SIG-M5 (cell line): ENCODE results near the gene MMAA.
"Not testable (repeated sequence)": the region's sequence is repeated elsewhere in the genome, so short reads cannot be mapped to it uniquely, and the experiment has no call there.

ENCODE experiments used
- DNase-seq: peaks from one replicate; lab custom pipeline; 2025; lab: John Stamatoyannopoulos, UW

MMAA gene

DNA sequence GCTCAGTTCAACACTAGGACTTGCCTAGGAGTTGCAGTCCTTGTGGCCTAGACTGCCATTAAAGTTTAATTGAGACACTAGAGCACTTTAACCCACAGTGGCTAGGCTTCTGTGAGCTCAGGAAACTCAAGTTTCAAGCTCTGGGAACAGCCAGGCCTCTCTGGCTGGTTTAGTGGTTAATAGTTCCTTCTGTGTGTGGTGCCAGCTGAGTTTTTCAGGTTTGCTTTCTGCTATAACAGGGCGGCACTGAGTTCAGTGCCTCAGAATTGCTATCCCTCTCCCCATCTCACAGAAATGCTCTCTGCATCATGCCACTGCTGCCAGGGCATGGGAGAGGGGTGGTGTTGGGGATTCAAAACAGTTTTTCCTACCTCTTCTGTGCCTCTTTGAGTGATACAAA is 15.9 kb downstream of the MMAA start:
- DNase-seq: no peak

DNA sequence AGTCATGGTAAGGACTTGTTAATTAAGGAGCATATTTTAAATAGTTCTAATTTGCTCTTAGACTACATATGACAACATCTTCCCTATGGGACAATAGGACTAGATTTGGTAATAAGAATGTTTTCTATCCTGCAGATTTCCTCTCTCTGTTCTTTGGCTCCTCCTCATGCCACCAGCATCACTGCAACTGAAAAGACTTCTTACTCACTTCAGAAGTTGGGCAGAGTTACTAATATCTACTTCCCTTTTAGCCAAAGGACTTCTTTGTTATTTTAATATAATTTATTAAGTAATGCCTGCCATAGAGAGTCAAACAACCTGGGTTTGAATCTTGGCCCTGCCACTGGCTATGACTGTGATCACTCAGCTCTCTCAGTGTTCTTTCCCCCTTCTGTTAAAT is 16.4 kb downstream of the MMAA start:
- DNase-seq: no peak

DNA sequence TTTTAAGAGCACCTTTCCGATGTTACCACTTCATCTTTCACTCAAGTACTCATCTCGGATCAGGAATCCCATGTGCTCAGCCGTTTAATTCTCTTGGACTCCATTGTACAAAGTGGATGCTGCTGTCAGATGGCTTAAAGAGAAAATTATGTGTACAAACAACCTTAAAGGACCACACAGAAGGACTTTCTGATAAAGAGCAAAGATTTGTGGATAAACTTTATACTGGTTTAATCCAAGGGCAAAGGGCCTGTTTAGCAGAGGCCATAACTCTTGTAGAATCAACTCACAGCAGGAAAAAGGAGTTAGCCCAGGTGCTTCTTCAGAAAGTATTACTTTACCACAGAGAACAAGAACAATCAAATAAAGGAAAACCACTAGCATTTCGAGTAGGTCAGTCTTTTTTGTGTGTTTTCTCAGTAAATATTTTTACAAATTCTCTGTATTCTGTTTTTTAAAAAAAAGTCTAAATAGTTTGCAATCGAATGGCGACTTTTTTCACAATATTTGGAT is 20.1 kb downstream of the MMAA start:
- no peak for DNase-seq

DNA sequence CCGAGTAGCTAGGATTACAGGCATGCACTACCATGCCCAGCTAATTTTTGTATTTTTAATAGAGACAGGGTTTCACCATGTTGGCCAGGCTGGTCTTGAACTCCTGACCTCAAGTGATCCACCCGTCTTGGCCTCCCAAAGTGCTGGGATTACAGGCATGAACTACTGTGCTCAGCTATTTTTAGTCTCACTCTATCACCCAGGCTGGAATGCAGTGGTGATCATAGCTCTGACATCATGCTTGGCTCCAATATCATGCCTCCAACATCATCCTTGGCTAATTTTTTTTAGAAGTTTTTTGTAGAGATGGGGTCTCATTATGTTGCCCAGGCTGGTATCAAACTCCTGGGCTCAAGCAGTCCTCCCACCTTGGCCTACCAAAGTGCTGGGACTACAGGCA is 21.1 kb downstream of the MMAA start:
- not testable (repeated sequence) for DNase-seq

DNA sequence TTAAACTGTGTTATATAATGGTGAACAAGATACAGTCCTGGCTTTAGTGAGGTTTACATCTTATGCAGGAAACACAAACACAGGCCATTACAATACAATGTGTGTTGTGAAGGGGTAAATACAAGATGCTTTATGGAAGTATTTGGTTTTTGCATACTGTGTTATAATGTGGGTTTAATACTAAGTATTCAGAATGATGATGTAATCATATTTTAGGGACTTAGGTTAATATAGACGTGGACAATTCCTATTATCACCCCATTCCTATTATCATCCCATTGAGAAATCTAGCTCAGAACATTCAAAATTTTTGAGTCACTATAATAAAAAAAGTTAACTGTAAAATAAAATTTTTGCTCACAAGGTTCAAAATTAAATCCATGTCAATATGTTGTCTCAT is 24.1 kb downstream of the MMAA start:
- DNase-seq: no peak

DNA sequence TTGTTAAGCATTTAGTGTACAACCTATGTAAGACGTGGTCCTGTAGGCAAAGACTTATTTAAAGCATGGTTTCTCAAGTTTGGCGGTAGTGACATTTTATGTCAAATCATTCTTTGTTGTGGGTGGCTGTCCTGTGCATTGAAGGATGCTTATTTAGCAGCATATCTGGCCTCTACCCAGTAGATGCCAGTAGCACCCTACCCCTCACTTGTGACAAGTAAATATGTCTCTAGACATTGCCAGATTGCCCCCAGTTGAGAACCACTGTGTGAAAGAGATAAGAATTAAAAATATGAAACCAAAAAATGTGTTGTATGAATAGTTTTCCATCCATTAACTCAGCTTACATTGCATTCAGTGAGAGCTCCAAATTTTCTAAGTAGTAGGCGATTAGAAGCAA is 25.5 kb downstream of the MMAA start:
- DNase-seq: no peak

DNA sequence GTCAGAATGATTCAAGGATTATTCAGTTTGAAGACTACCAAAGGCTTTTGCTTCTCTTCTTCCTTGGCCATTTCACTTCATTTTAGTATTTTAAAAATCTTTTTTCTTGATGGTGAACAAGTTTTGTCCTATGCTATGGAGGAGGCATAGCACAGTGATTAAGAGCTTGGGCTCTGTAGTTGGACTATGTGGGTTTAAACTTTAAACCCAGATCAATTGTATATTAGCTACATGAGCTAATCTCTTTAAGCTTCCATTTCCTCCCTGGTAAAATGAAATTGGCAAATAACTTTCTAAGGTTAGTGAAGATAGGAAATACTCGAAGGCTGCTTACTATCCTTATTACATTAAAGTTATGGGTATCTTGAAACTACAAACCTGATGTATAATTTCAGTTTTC is 37.0 kb downstream of the MMAA start:
- no peak for DNase-seq

DNA sequence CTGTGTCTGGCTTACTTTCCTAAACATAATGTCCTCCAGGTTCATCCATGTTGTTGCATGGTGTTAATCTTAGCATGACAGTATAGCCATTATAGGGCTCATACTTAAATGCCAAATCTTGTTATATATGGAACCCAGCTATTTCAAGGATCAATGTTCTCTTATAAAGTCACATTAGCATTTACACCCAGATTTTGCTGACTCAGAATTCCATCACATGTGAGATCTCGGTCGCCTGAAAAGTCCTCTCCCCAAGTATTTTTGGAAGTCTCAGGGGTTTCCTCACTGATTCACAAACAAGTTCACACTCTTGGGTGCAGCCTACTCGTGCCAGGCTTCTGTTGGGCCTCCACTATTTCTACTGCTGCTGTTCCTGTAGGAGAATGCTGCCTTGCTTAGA is 40.9 kb downstream of the MMAA start:
- DNase-seq: no peak

DNA sequence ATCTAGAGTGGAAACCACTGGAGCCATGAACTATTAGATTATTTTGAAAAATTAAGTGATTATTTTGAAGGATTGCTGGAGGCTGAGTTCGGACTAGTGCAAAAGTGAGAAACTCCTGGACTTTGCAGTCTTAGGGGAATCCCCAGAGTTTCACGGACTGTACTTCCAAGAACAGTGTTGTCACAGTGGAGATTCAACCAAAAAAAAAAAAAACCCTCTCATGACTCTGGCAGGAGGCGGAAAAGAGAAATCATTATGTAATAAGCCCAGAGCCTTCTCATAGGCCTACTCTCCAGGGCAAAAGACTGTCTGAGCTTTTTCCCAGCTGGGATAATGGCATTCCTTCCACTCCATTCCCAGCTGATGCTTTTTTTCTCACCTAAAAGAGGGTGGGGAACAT is 44.0 kb downstream of the MMAA start:
- no peak for DNase-seq

DNA sequence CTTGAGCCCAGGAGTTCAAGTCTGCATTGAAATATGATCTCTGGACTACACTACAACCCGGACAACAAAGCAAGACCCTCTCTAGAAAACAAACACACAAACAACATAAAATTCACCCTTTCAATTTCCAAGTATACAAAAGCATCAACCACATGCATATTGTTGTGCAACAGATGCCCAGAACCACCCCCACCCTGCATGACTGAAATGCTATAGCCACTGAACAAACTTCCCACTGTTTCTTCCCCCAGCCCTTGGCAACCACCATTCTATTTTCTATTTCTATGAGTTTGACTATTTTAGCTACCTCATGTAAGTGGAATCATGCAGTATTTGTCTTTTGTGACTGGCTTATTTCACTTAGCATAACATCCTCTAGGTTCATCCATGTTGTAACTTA is 46.6 kb downstream of the MMAA start:
- DNase-seq: no peak

DNA sequence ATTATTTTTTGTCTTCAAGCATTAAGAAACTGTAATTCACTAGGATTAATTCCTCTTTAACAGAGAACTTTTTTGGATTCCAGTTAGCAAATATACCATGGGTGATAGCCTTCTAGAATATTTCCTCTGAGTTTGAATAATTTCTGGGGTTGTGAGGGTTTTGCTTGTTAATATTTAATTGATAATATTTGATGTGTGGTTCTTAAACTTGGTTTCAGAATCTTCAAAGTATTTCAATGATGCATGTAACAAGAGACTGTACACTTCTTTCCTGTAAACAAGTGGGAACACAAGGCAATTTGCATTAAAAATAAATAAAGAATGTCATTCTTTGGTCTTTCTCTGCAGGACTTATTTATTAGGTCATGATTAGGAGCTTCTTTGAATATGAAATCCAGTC is 51.2 kb downstream of the MMAA start:
- no peak for DNase-seq

DNA sequence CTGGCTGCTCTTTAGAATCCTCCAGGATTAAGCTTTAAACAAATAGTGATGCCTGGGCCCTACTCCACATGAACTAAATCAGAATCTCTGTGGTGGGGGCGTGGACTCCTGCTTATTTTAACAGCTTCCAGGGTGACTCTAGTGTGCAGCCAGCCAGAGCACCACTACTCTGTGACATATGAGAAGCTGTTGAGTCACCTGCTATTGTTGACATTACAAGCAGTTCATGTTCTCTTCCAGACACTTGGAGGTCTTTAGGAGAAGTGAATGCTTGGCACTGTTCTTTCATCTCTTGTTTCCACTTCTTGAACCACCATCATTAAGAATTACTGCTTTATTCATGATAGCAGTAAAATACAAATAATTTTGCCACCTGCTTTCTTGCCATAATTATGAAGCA is 60.3 kb downstream of the MMAA start:
- DNase-seq: no peak

DNA sequence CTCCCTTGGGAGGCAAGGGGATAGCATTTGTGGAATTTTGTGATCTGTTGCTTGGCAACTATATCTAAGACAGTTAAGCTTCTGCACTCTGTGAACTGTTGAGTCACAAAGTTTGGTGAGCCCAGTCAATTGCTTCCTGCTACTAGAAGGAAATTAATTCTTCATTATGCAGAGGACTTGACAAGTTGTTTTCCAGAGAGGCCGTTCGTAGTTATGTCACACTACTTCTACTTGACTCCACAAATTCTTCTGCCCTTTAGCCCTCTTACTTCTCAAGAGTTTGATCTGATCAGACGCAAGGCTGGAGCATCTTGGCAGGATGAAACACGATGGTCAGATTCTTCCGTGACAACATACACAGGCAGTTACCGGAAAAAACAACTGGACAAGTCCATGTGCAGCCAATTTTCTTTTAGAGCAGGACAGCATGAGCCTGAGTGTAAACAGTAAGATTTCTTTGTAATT is 60.8 kb downstream of the MMAA start, which contains the start of gene C4orf51:
TSS of gene C4orf51 (plus strand) at position 156 of the 465 bp plus-strand sequence. CDS start at position 214, 58 bp downstream.
- no peak for DNase-seq

DNA sequence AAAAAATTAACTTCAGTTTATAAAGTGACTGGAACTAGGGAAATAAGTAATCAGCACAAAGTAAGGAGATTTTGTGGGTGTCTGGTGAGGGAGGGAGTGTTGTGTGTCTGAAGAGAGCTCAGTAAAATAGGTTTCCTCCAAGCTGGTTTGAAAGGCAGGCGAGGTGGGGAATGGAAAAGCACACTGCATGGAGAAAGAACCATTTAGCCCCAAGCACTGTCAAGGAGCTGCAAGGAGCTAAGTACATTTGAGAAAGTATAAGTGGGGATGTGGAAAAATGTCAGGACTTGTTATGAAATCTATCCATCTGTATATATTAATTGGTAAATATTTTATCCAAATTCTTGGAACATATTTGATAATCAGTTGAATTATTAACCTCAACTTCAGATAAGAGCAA is 61.7 kb downstream of the MMAA start:
- no peak for DNase-seq

DNA sequence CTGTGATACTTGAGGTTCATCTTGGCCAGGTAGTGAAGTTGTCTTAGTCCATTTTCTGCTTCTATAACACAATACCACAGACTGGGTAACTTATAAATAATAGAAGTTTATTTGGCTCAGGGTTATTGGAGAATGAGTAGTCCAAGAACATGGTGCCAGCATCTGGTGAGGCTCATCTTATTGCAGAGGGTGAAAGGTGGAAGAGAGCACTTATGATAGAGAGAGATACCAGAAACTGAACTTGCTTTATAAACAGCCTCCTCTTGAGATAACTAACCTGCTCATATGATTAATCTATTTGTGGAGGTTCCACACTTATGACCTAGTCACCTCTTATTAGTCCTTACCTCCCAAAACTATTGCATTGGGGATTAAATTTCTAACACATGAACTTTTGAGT is 62.3 kb downstream of the MMAA start:
- DNase-seq: no peak

DNA sequence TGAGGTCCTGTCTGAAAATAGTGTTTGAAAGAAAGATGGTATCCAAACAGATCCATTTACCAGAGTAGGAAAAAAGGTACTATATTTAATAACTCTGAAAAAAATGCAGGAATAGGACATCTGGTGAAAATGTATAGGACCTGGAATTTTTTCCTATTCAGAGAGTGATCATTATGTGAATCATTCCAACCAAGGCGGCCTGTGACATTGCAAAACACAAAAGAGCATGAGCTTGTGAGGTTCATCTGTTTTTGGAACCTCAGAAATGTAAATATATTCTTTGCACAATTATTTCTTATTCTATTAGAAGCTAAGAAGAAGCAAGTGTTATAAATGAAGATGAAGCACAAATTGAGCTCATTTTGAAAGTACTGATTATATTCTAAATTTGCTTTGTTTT is 62.8 kb downstream of the MMAA start:
- no peak for DNase-seq

DNA sequence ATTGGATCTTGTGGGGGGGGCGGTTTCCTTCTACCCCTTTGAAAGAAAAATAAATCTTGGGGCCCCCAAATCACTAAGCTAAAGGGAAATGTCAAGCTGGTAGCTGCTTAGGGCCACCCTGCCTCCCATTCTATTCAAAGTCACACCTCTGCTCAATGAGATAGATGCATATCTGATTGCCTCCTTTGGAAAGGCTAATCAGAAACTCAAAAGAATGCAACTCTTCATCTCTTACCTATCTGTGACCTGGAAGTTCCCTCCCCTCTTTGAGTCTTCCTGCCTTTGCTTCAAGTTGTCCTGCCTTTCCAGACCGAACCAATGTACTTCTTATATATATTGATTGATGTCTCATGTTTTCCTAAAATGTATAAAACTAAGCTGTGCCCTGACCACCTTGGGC is 67.8 kb downstream of the MMAA start:
- no peak for DNase-seq

DNA sequence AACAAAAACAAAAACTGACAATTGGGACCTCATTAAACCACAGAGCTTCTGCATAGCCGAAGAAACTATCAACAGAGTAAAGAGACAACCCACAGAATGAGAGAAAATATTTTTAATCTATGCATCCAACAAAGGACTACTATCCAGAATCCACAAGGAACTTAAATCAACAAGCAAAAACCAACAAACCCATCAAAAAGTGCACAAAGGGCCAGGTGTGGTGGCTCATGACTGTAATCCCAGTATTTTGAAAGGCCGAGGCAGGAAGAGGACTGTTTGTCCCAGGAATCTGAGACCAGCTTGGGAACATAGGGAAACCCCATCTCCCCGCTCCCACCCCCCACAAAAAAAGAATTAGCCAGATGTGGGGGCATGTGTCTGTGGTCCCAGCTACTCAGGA is 71.4 kb downstream of the MMAA start:
- no peak for DNase-seq

DNA sequence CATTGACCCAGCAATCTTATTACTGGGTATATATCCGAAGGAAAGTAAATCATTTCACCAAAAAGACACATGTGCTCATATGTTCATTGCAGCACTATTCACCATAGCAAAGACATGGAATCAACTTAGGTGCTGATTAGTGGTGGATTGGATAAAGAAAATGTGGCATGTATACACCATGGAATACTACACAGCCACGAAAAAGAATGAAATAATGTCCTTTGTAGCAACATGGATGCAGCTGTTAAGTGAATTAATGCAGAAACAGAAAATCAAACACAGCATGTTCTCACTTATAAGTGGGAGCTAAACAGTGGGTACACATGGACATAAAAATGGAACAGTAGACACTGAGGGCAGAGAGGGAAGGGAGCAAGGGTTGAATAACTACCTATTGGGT is 72.2 kb downstream of the MMAA start:
- DNase-seq: not testable (repeated sequence)

DNA sequence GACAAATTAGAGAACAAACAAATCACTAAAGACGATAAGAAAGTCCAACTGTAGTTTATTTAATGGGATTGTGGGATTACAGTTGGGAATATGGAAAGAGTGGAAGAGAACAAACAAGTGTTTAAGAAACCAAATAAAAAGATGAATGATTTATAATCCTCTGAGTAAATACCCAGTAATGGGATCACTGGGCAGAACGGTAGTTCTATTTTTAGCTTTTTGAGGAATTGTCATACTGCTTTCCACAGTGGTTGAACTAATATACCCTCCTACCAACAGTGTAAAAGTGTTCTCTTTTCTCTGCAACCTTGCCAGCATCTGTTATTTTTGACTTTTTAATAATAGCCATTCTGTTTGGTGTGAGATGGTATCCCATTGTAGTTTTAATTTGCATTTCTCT is 75.7 kb downstream of the MMAA start:
- DNase-seq: no peak

DNA sequence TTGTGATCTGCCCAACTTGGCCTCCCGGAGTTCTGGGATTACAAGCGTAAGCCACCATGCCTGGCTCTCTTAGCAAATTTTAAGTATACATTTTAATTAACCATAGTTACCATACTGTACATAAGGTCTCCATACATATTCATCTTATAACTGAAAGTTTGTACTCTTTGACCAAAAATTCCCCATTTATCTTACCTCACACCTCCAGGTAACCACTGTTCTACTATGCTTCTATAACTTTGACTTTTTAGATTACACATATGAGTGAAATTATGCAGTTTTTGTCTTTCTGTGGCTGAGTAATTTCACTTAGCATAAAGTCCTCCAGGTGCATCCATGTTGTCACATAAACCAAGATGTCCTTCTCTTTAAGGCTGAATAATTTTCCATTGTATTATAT is 78.1 kb downstream of the MMAA start:
- no peak for DNase-seq

DNA sequence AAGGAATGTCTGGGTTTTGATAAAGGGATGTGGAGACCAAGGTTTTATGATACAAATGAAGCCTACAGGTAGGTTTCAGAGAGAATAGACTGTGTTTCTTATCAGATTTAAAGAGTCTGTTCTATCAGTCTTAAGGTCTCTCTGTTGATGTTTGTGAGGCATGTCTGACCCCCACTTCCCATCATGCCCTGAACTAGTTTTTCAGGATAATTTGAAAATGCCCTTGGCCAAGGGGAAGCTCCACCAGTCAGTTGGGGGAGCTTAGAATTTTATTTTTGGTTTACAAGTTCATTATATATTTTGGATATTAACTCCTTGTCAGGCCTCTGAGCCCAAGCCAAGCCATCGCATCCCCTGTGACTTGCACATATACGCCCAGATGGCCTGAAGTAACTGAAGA is 79.3 kb downstream of the MMAA start:
- DNase-seq: no peak

DNA sequence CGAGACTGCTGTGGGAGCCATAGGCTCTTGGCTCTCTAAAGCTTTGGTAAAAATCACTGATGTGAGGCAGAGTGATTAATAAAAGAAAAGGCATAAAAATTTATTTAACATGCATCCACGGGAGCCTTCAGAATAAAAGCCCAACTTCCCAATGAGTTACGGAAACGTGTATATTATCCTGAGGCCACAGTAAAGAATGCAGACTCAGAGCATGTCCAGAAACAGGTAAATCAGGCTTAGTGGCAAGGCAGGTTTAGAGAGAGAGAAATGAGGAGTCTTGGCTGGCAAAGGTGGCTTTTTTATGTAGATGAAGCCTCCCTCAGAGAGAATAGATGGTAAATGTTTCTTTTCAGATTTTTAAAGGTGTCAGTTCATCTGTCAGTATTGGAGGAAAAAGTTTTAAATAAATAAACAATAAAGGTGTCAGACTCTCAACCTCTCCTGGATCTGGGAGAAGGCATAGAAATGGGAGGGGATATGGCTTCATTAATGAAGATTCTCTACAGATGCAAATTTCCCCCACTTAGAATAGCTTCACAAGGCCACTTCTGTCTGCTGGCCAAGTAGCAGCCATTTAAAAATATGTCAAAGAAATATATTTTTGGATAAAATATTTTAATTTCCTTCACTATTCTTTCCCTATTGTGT is 84.8 kb downstream of the MMAA start:
- no peak for DNase-seq

DNA sequence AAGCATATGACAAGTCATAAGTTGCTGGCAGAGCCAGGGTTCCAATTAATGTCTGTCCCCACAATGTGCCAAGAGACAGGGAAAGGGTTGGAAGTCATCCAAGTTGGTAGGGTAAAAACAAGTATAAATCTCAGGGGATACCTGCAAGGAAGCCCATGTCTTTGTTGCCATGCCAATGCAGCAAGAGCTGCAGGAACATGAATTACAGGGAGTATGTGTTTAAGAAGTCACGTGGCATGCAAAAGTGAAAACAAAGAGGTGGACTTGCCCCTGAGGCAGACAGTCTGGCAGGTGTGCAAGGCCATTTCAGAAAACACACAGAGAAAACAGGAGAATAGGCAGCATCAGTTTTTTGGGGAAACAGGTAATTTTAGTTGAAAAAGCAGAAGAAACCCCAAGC is 90.2 kb downstream of the MMAA start:
- no peak for DNase-seq
